Activated T-cell treated with anti-CD3 and anti-CD28 coated beads for 24 hours (primary cell): ENCODE data around the gene RITA1.

ENCODE experiments used
- DNase-seq: peaks from one replicate; pipeline ENCODE4 v3.0.0-alpha.2; 2020; ENCODE audit warnings: low read depth

The RITA1 gene

GRCh38 chr12:113230315-113231234, 45.1 kb downstream of the RITA1 start:
- no peak for DNase-seq

DNA sequence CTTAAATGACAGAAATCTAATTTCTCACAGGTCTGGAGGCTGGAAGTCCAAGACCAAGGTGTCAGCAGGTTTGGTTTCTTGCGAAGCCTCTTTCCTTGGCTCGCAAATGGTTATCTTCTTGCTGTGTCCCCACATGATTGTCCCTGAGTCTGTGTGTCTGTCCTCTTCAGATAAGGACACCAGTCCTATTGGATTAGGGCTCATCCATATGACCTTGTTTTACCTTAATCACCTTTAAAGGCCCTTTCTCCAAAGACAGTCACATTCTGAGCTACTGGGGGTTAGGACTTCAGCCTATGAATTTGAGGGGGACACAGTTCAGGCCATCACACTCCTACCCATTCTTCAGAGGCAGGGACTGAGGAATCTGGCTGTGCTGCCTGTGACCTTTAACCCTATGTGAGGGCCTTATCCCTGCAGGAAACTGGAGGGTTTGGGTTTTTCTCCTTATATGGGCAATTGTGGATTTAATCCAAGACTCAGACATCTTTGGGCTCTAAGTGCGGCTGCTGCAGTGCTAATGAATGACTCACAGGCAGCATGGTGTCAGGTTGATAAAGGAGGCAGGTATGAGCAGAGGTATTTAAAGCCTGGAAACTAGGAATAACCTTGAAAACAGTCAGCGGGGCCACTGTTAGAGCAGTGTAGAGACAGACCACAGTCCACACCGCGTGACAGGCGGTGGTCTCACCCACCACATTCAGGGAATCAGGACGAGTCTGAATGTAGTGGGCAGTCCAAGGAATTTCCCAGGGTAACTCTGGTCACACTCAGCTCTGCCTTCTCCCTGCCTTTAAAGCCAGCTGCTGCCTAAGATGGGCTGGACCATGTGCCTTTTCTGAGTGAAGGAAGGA, 45.9 kb downstream of the RITA1 start:
- DNase-seq = no peak

GRCh38 chr12:113232089-113232839, 46.7 kb downstream of the RITA1 start:
- DNase-seq = no peak

DNA sequence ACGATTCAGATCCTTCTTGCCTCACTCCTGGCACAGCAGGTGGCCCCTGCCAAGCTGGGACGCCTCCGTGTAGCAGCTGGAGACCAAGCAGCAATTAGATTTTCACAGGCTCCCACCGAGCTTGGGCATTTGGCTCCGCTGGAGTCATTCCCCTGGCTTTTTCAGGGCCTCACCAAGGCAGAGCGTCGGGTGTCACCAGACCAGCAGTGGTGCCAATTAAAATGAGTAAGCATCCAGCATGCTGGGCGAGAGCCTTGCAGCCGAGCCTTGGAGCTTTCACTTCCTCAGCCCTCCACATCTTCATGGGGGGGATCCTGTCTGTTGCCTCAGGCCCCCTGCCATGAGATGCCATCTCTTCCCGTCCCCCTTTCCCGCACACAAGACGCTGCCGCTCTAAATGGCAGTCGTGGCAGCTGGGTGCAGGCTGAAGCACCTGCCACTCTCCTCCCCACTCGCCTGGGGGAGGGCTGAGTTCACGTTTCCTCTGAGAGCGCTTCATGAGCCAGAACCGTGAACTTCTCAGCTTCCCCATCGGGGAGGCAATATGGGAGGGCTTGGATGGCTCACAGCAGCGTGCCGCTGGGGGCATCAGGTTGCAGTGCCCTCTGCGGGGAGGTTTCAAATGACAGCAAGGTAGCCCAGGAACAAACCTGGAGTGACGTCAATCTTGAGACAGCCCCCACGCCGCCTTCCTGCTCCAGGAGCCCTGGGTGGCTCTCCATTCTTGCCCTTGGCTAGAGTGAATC, 47.5 kb downstream of the RITA1 start:
- DNase-seq = peak; percentile 51

DNA sequence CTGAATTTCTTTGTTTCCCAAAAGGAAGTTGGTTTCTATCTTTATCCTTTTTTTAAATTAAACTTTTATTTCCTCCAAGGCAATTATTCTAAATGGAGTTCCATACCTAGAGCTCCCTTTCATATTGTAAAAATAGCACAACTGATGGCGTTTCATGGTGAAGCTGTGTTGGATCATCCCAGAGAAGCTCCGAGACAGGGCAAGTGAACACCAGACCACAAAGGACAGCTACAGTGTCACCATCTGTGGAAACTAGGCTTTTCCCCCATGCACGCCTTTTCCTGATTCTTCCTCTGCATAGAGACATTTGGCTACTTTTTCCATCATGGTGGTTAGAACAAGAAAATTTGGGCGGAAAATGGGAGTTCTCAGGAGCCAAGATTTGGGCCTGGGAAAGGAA, 48.4 kb downstream of the RITA1 start:
- DNase-seq = no peak

DNA sequence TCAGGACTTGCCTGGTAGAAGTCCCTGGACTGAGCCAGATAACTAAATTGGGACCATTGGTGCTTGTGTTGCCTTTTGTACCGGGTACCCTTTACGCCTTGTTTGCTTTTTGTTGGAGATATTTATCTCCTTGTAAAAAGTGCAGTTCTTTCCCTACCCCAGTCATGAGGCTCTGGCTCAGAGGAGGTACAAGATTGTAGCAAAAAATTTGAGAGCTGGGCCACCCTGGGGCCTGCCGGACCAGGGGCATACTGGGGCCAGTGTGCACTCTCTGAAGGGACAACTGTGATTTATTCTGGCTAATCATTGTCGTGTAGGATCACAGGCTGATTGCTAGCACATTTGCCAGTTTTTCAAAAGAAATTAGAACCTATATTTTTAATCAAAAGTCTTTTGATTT, 49.0 kb downstream of the RITA1 start:
- no peak for DNase-seq

GRCh38 chr12:113235976-113236375, 50.5 kb downstream of the RITA1 start:
- DNase-seq = no peak

DNA sequence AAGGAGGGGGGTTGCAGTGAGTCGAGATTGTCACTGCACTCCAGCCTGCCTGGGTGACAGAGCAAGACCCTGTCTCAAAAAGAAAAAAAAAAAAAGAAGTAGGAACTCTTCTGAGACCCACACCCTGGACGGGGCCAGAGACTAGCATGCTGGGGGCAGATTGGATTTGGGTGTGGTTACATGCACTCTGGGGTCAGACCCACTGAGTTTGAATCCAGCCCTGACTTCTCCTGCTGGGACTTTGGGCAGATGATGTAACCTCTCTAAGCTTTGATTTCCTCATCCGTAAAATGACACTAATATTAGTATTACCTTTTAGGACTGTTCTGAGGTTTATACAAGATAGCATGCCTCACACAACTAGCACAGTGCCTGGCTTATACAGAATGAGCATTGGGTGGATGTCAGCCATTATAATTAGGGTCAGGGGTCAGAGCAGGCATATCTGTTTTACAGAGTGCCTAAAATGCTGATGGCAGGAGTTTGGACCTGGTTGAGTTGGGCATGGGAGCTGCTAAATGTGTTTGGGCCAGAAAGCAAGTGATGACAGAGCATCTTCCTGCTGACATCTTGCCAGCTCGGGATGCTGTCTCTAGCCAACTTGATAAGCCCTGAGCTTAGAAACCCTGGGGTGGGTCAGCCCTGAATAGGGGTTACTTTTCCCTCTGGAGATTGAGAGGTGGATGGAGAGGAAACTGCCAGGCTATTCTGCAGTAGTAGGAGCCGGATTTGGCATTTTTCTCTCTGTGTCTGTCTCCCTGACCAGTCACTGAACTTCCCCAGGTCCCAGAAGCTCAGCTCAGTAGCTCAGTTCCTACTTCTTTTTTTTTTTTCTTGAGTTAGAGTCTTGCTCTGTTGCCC, 51.2 kb downstream of the RITA1 start:
- no peak for DNase-seq

DNA sequence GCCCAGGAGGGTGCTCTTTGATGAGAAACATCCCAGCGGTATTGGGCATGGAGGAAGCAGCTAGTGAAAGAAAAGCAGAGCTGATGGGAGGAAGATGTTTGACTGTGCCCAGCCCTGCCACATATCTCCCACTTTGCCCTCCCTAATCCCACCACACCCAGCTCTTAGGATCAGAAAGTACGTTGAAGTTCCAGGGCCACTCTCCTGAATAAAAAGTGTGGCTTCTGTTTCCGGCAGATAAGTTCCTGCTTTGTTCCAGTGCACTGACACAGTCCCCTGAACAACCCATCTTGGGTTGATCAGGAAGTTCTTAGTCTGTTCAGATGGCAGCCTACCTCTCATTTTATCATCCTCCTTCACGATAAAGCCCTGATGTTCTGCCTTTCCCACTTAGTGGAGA, 52.2 kb downstream of the RITA1 start:
- DNase-seq = no peak

- DNase-seq = no peak
Measured at GRCh38 chr12:113238309-113238708, 52.8 kb downstream of the RITA1 start.

DNA sequence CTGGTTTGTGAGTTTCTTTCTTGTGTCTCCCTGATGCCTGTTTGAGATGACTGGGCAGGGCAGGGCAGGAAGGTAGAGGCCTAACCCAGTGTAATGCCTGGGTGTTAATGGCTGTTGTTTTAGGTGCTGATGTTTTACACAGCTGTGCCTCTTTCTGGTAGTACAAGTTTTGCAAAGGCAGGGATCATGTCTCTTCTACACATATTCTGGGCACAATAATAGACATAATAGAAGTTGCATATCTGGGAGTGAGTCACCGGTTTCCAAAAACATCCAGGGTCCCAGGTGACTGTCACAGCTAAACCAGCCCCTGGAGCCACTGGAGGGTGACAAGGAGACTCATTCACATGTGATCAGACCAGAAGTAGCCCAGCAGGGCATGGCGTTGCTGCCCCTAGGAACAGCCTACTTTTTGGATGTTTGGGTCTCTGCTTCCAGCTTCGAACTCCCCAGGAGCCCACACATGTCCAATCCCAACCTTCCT, 53.8 kb downstream of the RITA1 start:
- no peak for DNase-seq

DNA sequence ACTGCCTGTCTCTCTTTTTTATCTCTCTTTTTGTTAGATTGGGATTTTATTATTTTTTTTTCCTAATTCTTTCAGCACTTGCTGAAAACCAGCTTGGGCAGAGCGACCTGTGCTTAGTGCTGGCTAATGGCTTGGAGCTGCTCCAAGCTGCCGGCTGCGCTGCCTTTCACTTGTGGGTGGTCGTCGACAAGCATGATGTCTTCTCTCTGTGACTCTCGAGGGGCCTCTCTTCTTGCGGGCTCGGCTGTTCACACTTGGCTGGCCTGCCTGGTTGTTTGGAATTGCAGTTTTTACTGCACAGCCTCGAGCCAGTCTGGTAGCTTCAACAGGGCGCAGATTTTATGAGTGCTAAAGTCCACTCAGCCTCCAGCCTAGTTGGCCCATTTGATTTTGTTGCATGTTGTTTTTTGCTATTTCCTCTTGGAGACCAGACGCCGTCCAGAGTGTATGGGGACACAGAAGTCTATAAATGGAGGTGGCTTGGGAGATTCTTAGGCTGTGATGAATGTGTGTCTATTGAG, 54.4 kb downstream of the RITA1 start:
- no peak for DNase-seq

DNA sequence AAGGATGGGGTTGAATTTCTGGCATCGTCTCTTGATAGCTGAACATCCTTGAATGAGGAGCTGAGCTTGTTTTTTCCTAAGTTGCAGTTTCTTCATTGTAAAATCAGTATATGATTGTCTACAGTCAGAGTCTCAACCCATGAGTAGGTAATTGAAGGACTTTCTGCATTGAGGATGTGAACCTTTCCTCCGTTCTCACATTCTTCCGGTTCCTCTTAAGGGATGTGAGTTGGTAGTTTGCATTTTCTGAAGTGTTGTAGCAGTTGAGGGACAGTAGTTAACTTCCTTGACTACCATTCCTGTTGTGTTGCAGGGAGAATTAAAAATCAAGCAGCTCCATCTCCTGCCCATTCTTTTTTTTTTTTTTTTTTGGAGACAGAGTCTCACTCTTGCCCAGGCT, 54.9 kb downstream of the RITA1 start:
- no peak for DNase-seq

GRCh38 chr12:113241191-113242025, 55.9 kb downstream of the RITA1 start:
- no peak for DNase-seq
